Measurements from ENCODE around the gene ARL16.

- TF ChIP-seq CTCF (IDR thresholded peaks at IDR 0.05) (no peak), POLR2A (IDR thresholded peaks at IDR 0.05) (no peak), POLR2AphosphoS5 (IDR thresholded peaks at IDR 0.05) (no peak), EP300 (IDR thresholded peaks at IDR 0.05) (no peak)
These were observed 26.8 kb downstream of the ARL16 start for GRCh38 chr17:81656835-81657234.
